Epithelial cell of esophagus (primary cell): ENCODE data around the gene RGS11.
"Not testable (repeated sequence)": the region's sequence is repeated elsewhere in the genome, so short reads cannot be mapped to it uniquely, and the experiment has no call there.

Experiments
- DNase-seq: peaks from one replicate; pipeline ENCODE4 v3.0.0; 2010; ENCODE audit warnings: low read depth
- H3K4me3 ChIP-seq: 2 replicates; pipeline ENCODE4 v1.5.1; 2011; ENCODE audit warnings: mild to moderate bottlenecking, low read length, control low read depth
- TF ChIP-seq, protein P1 (sequence below): IDR thresholded peaks from 2 replicates; pipeline ENCODE4 v1.5.1; 2011; ENCODE audit warnings: low read depth, mild to moderate bottlenecking, low read length, control low read depth, inconsistent platforms; ENCODE audit not compliant: insufficient read depth; ENCODE audit errors: missing control alignments

Gene RGS11

DNA sequence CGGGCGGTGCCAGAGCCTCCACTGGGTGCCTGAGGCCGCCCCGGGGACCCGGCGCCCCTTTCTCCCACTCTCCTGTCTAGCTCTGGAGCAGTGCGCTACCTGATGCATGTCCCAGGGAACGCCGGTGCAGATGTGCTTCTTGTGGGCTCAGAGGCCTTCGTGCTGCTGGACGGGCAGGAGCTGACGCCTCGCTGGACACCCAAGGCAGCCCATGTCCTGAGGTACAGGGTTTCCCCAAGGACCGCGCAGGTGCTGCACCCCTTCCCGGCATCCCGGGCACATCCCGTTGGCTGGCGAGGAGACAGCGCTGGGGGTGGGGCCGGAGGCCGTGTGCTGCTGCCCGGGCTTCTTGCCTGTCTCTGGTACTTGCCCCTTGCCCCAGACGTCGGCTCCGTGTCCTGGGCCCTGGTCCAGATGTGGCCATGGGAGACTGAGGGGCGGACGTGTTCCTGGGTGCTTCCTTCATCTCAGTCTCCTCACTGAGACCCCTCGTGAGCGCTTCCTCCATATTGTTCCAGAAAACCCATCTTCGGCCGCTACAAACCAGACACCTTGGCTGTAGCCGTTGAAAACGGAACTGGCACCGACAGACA lies 12.5 kb downstream of the RGS11 start:
- no peak overlapping the region for H3K4me3 ChIP-seq
- TF ChIP-seq, protein P1, sequence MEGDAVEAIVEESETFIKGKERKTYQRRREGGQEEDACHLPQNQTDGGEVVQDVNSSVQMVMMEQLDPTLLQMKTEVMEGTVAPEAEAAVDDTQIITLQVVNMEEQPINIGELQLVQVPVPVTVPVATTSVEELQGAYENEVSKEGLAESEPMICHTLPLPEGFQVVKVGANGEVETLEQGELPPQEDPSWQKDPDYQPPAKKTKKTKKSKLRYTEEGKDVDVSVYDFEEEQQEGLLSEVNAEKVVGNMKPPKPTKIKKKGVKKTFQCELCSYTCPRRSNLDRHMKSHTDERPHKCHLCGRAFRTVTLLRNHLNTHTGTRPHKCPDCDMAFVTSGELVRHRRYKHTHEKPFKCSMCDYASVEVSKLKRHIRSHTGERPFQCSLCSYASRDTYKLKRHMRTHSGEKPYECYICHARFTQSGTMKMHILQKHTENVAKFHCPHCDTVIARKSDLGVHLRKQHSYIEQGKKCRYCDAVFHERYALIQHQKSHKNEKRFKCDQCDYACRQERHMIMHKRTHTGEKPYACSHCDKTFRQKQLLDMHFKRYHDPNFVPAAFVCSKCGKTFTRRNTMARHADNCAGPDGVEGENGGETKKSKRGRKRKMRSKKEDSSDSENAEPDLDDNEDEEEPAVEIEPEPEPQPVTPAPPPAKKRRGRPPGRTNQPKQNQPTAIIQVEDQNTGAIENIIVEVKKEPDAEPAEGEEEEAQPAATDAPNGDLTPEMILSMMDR: no peak
- no peak for DNase-seq

DNA sequence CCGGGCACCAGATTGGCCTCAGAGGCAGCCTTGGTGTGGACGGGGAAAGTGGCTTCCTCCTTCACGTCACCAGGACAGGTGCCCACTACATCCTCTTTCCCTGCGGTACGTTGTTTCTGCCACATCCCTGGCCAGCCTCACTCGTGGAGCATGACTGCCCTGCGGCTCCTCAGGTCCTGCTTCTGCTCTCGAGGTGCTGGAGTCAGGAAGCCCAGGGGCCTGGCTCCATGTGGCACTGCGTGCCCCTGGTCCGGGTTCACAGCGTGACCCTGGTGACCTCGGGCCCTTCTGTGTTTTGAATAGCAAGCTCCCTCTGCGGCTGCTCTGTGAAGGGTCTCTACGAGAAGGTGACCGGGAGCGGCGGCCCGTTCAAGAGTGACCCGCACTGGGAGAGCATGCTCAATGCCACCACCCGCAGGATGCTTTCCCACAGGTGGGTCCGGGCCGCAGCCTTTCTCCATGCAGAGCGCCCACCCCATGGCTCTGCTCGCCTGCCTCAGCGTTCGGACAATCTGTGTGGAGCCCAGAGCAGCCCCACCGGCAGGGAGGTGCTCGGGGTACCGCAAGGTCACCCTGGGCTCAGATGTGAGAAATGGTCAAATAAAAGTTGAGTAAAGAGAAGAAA lies 13.5 kb downstream of the RGS11 start:
- DNase-seq: no peak
- H3K4me3 ChIP-seq: no peak overlapping the region
- TF ChIP-seq, protein P1: no peak

DNA sequence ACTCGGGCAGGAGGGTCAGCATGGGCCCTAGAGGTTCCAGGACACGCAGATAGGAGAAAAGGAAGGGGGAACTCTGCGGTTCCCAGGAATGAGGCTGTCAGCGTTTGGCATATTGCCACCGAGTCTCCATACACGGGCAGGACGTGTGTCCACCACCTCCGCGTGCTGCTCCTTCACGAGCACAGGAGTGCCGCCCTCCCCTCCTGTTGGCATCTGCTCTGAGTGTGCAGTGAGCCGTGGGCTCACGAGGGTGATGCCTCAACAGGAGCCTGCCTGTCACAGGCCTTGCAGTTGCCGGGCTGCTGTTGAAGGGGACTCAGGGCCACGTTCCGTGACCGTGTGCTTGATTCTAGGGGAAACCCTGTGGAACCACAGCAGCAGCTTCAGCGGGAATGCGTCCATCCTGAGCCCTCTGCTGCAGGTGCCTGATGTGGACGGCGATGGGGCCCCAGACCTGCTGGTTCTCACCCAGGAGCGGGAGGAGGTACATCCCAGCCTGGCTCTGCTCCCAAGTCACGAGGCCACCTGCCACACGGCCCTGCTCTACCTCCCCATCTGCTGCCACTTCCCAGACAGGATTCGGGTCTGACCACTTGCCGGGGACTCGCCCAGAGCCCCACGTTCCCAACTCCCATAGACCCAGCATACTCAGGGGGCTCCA lies 14.6 kb downstream of the RGS11 start:
- no peak for DNase-seq
- TF ChIP-seq, protein P1: no peak
- no peak overlapping the region for H3K4me3 ChIP-seq

- no peak overlapping the region for H3K4me3 ChIP-seq
- DNase-seq: no peak
- TF ChIP-seq, protein P1: no peak
These were observed 15.4 kb downstream of the RGS11 start for GRCh38 chr16:260326-260725.

GRCh38 chr16:259814-260253 lies 15.9 kb downstream of the RGS11 start:
- H3K4me3 ChIP-seq: no peak overlapping the region
- no peak for DNase-seq
- TF ChIP-seq, protein P1: no peak

- no peak overlapping the region for H3K4me3 ChIP-seq
- TF ChIP-seq, protein P1: no peak
- DNase-seq: no peak
These were observed 16.5 kb downstream of the RGS11 start for GRCh38 chr16:259226-259625.

- not testable (repeated sequence) for H3K4me3 ChIP-seq, DNase-seq
These were observed 17.7 kb downstream of the RGS11 start for GRCh38 chr16:258091-258490.
